HL-60 (cell line): Measurements from ENCODE around the gene RUNX3.

Experiments used
- CTCF ChIP-seq: IDR thresholded peaks from one replicate; pipeline ENCODE4 v1.5.1; 2011; ENCODE audit warnings: low read length, control low read depth, inconsistent platforms; ENCODE audit not compliant: insufficient read depth
- POLR2AphosphoS5 ChIP-seq: IDR thresholded peaks from 2 replicates; pipeline ENCODE4 v1.6.1; 2012; ENCODE audit warnings: low read depth

DNA sequence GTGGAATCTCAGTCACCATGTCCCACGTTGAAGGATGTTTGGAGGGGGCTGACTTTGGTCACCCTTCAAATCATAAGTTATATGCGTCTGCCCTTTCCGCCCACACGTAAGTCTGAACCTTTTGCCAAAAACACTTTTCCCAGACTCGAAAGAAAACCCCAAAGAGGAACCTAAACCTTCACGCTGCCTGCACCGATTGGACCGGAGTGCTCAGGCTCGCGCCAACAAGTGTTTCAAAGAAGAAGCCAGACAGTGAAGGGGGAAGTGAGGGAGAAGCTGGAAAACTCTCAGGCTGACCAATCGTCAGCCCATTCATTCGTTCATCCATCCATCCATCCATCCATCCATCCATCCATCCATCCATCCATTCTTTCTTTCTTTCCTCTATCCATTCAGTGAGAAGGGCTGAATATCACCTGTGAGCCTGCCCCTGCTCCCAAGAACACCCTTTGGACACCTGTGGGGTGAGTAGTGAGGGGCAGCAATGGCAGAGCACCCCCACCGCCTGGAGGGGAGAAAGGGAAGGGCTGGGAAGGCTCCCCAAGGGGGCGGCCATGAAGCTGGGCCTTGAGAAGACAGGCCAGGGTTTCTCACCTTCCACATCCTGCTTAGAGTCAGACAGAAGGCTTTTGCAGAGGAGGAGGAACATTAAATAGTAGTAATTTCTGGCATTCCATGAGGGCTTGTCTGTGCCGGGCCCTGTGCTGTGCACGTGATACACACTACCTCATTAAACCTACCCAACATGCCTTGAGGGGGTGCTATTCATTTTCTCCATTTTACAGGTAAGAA is 27.1 kb upstream of the RUNX3 start:
- no peak for TF ChIP-seq CTCF
- no peak for TF ChIP-seq POLR2AphosphoS5
